Gastrocnemius medialis (tissue), 4 donors: Measurements from ENCODE around the gene CASP6. TPM values are rescaled to one million over a fixed set of nuclear protein-coding genes. Genes with fewer than 3 reads are reported as not detected.
A peak's percentile ranks its signal among the peaks of the same experiment; 100 is the strongest.

Experiments
- ATAC-seq, 2 donors: fragments of 150-250 bp; one replicate each; pipeline ENCODE4 v1.9.1; 2016
- DNase-seq, 2 donors: peaks; one replicate each; pipeline ENCODE4 v3.0.0-alpha.2; 2019
- H3K27ac ChIP-seq, 4 donors: fragments of 200-600 bp; sonication (generic); 1 replicate in 1 of 4; 2 replicates in 3 of 4; pipeline ENCODE4 v1.5.1; 2016 to 2018; ENCODE audit warnings: mild to moderate bottlenecking in 2 of 4, moderate library complexity in 1 of 4
- H3K27me3 ChIP-seq, 3 donors: fragments of 200-600 bp; sonication (generic) in 2 of 3; 1 replicate in 1 of 3; 2 replicates in 2 of 3; pipeline versions ENCODE4 v1.5.1 to v1.6.0; 2016 to 2019; ENCODE audit warnings: mild to moderate bottlenecking in 1 of 3, moderate library complexity in 1 of 3
- H3K36me3 ChIP-seq, 2 donors: fragments of 200-600 bp; sonication (generic) in 1 of 2; one replicate each; pipeline ENCODE4 v1.5.1; 2017 to 2018
- H3K4me1 ChIP-seq, 2 donors: fragments of 200-600 bp; sonication (generic) in 1 of 2; one replicate each; pipeline ENCODE4 v1.5.1; 2016 to 2017; ENCODE audit warnings: mild to moderate bottlenecking in 2 of 2
- H3K4me3 ChIP-seq, 4 donors: fragments of 200-600 bp; sonication (generic) in 3 of 4; 1 replicate in 1 of 4; 2 replicates in 3 of 4; pipeline ENCODE4 v1.5.1; 2016 to 2019; ENCODE audit warnings: mild to moderate bottlenecking in 2 of 4
- H3K9me3 ChIP-seq, 3 donors: fragments of 200-600 bp; sonication (generic) in 2 of 3; 1 replicate in 1 of 3; 2 replicates in 2 of 3; pipeline ENCODE4 v1.5.1; 2016 to 2019
- POLR2A ChIP-seq, 2 donors: fragments of 450-650 bp; IDR thresholded peaks; one replicate each; pipeline ENCODE4 v1.6.1; 2017; ENCODE audit warnings: antibody characterized with exemption in 2 of 2, mild to moderate bottlenecking in 2 of 2, moderate library complexity in 2 of 2
- in situ Hi-C, 4 donors: fragments of 200-750 bp; cut with MboI; loops; one replicate each; pipeline versions ENCODE4 v1.15.0 to v1.8.0; 2017; ENCODE audit warnings: low sequenced_read_pairs in 4 of 4
- intact Hi-C: fragments of 100-400 bp; cut with DNase I; formaldehyde crosslinking; loops from one replicate; pipeline ENCODE4 v1.15.1; 2023; ENCODE audit warnings: low total_unique reads
- total RNA-seq, 4 donors: library from RNA; depleted of rRNA; stranded (reverse); fragments of >200 nt; gene quantifications; one replicate each; pipeline versions ENCODE4 v1.1.0 to v1.2.3, GENCODE V29; 2016
- TF ChIP-seq, protein P1 (sequence below), 5 experiments: fragments of 450-650 bp in 3 of 5; fragments of 200-600 bp in 2 of 5; sonication (generic) in 2 of 5; IDR thresholded peaks in 4 of 5; conservative IDR thresholded peaks in 1 of 5; 1 replicate in 4 of 5; 2 replicates in 1 of 5; pipeline ENCODE4 v1.5.1; 2016 to 2019; ENCODE audit warnings: antibody characterized with exemption in 5 of 5, mild to moderate bottlenecking in 3 of 5, moderate library complexity in 3 of 5

The CASP6 gene
- total RNA-seq, 4 donors from 2014 or later, result 6.6 to 25.2 (median 9.0) TPM

DNA sequence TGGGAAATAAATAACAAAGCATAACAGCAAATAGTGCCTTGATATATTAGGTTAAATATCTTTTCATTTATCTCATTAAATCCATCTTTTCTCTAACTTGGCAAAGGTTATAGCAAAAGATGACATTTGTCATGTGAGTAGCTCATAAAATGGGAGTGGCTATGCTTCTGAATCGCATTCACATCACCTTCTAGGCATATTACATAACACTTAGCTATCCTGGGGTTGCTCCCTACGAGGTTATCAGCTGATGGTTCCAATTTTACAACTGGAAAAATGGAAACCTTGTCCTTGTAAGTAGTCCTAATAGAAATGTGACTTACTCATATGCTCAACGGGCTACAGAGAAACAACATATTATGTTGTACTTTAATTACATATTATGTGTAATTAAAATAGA, 10.3 kb upstream of the CASP6 start:
- Histone ChIP-seq H3K36me3 (peaks cover 0 to 24% of the 10 kb centered on the region in 2 donors), H3K4me1 (no peaks in the 10 kb centered on the region), H3K9me3 (no peaks in the 10 kb centered on the region), H3K4me3 (no peak overlapping the region), H3K27me3 (no peaks in the 10 kb centered on the region), H3K27ac (no peak overlapping the region)
- no peak for DNase-seq
- intact Hi-C loops (no loop called here), in situ Hi-C loops (loop anchor here in 3 of 4 donors (25.0 kb wide), 3 partner anchors 99 to 276 kb away; partner anchors contain the start of genes SEC24B (in 2 of the 3), CFI (in 1 of the 3) and GAR1 (in 1 of the 3))
- no peak for TF ChIP-seq POLR2A (IDR thresholded peaks at IDR 0.05)
- TF ChIP-seq, protein P1, sequence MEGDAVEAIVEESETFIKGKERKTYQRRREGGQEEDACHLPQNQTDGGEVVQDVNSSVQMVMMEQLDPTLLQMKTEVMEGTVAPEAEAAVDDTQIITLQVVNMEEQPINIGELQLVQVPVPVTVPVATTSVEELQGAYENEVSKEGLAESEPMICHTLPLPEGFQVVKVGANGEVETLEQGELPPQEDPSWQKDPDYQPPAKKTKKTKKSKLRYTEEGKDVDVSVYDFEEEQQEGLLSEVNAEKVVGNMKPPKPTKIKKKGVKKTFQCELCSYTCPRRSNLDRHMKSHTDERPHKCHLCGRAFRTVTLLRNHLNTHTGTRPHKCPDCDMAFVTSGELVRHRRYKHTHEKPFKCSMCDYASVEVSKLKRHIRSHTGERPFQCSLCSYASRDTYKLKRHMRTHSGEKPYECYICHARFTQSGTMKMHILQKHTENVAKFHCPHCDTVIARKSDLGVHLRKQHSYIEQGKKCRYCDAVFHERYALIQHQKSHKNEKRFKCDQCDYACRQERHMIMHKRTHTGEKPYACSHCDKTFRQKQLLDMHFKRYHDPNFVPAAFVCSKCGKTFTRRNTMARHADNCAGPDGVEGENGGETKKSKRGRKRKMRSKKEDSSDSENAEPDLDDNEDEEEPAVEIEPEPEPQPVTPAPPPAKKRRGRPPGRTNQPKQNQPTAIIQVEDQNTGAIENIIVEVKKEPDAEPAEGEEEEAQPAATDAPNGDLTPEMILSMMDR (IDR thresholded peaks at IDR 0.05 in 4 of 5, conservative IDR thresholded peaks at IDR 0.05 in 1 of 5), result no peak
- ATAC-seq, result no peak

DNA sequence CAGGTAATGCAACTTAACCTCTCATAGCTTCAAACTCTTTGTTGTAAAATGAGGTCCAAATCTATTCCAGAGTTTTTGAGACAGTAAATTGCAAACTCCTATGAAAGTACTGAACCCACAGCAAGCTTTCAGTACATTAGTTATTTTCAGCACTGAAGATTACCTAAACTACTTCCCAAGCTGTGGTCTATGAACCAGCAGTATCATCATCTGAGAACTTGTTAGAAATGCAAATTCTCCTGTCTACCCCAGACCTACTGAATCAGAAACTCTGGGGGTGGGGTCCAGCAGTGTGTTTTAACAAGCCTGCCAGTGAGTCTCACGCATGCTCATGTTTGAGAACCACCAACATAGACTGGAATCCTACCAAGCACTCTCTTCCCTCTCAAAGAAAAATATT, 5.7 kb upstream of the CASP6 start:
- no peak for ATAC-seq
- peaks cover 0 to 8% of the 10 kb centered on the region in 2 donors for H3K36me3 ChIP-seq
- no peaks in the 10 kb centered on the region for H3K27me3 ChIP-seq
- TF ChIP-seq, protein P1 (IDR thresholded peaks at IDR 0.05 in 4 of 5, conservative IDR thresholded peaks at IDR 0.05 in 1 of 5), result no peak
- TF ChIP-seq POLR2A (IDR thresholded peaks at IDR 0.05), result no peak
- H3K4me3 ChIP-seq, result no peak overlapping the region
- no peaks in the 10 kb centered on the region for H3K4me1 ChIP-seq
- no peak overlapping the region for H3K27ac ChIP-seq
- no peak for DNase-seq
- in situ Hi-C loops, result loop anchor here in 3 of 4 donors (10.0 to 25.0 kb wide), 4 partner anchors 103 to 284 kb away; partner anchors contain the start of genes SEC24B (in 2 of the 3), CFI (in 1 of the 3) and GAR1 (in 1 of the 3)
- H3K9me3 ChIP-seq, result no peaks in the 10 kb centered on the region
- intact Hi-C loops, result loop anchor here (10.0 kb wide), 1 partner anchor 486 kb away; the partner anchor contains the start of gene ELOVL6

DNA sequence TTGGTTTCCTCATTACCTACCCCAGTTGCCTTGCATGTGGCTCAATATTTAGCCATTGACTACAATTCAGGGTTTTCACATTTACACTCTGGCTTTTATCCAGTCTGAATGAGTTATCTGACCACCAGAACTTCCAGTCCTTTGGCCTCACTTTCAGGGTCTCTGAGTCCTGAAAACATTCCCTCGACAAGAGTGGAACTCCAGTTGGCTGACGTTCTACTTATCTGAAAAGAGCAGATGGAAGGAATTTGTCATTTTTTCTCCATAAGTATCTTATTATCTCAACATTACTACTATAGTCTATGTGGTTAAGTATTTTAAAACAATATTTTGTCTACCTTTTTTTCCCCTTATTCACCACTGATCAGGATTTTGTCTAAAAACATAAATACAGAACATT, 5.2 kb upstream of the CASP6 start:
- in situ Hi-C loops, result loop anchor here in 3 of 4 donors (10.0 to 25.0 kb wide), 4 partner anchors 104 to 284 kb away; partner anchors contain the start of genes SEC24B (in 2 of the 3), CFI (in 1 of the 3) and GAR1 (in 1 of the 3)

DNA sequence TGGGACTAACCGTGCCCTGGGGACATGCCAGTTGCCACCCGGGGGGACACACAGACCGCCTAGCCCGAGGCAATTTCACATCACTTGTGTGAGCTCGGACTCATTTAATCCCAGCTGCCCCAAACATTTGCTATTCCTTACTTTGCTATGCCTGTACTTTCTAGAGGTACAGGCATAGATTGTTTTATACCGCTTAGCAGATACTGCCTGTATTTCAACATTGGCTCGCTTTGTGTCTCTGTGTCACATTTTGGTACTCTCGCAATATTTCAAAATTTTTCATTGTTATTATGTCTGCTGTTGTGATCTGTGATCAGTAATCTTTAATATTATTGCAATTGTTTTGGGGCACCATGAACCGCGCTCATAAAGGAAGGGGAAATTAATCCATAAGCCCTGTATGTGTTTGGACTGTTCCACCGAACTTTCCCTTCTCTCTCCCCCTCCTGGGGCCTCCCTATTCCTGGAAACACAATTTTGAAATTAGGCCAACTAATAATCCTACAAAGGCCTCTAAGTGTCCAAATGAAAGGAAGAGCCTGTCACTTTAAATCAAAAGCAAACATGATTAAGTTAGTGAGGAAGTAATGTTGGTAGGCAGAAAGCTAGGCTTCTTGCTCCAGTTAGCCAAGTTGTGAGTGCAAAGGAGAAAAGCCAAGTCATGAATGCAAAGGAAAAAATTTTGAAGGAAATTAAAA, 568 bp upstream of the CASP6 start:
- H3K4me1 ChIP-seq, result peaks cover 8 to 13% of the 10 kb centered on the region in 2 donors
- DNase-seq, result no peak
- peak overlapping the region; percentile 79 to 92 (median 82) for H3K4me3 ChIP-seq
- H3K27me3 ChIP-seq, result no peaks in the 10 kb centered on the region
- in situ Hi-C loops, result loop anchor here in 3 of 4 donors (10.0 to 25.0 kb wide), 4 partner anchors 108 to 279 kb away; partner anchors contain the start of genes SEC24B (in 2 of the 3), CFI (in 1 of the 3) and GAR1 (in 1 of the 3)
- H3K27ac ChIP-seq, result peak overlapping the region; percentile 76 to 82 (median 78)
- no peak for ATAC-seq
- H3K9me3 ChIP-seq, result no peaks in the 10 kb centered on the region
- intact Hi-C loops, result loop anchor here (1.0 to 10.0 kb wide), 7 partner anchors 26 to 491 kb away; partner anchors contain the start of genes ELOVL6, GAR1, PLA2G12A and SEC24B
- TF ChIP-seq POLR2A (IDR thresholded peaks at IDR 0.05), result no peak
- TF ChIP-seq, protein P1 (IDR thresholded peaks at IDR 0.05 in 4 of 5, conservative IDR thresholded peaks at IDR 0.05 in 1 of 5), result no peak
- no peaks in the 10 kb centered on the region for H3K36me3 ChIP-seq

More for the DNA sequence above, 5.2 kb upstream of the CASP6 start:
- ATAC-seq (no peak), DNase-seq (no peak)
- Histone ChIP-seq H3K27ac (no peak overlapping the region), H3K4me1 (no peaks in the 10 kb centered on the region), H3K4me3 (no peak overlapping the region), H3K9me3 (no peaks in the 10 kb centered on the region), H3K27me3 (no peaks in the 10 kb centered on the region), H3K36me3 (peaks cover 0 to 3% of the 10 kb centered on the region in 2 donors)
- no peak for TF ChIP-seq POLR2A (IDR thresholded peaks at IDR 0.05)
- TF ChIP-seq, protein P1 (IDR thresholded peaks at IDR 0.05 in 4 of 5, conservative IDR thresholded peaks at IDR 0.05 in 1 of 5), result no peak
- intact Hi-C loops, result loop anchor here (10.0 kb wide), 1 partner anchor 486 kb away; the partner anchor contains the start of gene ELOVL6
